GM10248 (cell line): ENCODE measurements around the gene CIDEB.

Experiments used
- CTCF ChIA-PET: fragments of 300-600 bp; sonication (Branson Sonifier 250); formaldehyde crosslinking; extraction: SDS; loops from one replicate; lab custom pipeline; 2021; ENCODE audit warnings: antibody characterized with exemption; lab: Yijun Ruan, JAX
- POLR2A ChIA-PET: fragments of 350-650 bp; sonication (Branson Sonifier 250); formaldehyde crosslinking; extraction: SDS; loops from one replicate; lab custom pipeline; 2020; ENCODE audit warnings: antibody characterized with exemption; lab: Yijun Ruan, JAX
- DNase-seq: peaks from one replicate; pipeline ENCODE4 v3.0.0; 2012; ENCODE audit errors: extremely low spot score
- TF ChIP-seq, protein P1 (sequence below): IDR thresholded peaks from 2 replicates; pipeline ENCODE4 v1.5.1; 2012; ENCODE audit warnings: mild to moderate bottlenecking, low read depth; ENCODE audit errors: extremely low read depth, missing control alignments, control extremely low read depth

Gene CIDEB

DNA sequence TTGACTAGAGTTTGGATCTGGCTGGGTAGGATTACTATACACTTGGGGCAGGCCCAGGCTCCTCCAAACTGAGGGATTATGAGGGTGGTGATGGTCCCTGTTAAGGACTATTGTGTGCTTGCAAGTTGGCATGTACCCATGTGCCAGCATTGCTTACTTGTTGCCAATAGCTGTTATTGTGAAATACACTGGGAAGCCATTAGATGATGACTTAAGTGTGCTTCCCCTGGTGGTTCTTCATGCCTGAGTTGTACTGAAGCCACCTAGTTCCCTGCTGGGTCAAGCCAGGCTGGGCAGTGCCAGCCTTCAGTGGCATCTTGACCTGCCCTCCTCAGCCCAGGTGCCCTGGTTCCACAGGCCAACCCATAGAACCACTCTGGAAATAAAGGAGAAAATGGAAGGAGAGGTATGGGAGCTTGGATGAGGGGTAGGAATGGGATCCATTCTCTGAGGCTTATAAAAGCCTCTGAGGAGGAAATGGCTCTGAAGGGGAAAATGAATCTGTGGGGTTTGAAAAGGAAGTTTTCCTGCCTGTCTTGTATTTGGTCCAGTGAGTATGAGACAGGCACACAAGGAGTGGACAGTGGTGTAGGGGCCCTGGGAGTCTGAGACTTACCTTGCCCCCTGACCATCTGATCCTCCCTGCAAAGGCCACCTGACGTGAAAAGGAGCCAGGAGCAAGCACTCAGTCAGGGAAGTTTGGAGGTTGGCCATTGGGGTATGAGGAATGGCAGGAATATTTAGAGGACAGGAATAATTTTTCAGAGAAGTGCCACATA is 4.2 kb upstream of the CIDEB start:
- TF ChIP-seq, protein P1, sequence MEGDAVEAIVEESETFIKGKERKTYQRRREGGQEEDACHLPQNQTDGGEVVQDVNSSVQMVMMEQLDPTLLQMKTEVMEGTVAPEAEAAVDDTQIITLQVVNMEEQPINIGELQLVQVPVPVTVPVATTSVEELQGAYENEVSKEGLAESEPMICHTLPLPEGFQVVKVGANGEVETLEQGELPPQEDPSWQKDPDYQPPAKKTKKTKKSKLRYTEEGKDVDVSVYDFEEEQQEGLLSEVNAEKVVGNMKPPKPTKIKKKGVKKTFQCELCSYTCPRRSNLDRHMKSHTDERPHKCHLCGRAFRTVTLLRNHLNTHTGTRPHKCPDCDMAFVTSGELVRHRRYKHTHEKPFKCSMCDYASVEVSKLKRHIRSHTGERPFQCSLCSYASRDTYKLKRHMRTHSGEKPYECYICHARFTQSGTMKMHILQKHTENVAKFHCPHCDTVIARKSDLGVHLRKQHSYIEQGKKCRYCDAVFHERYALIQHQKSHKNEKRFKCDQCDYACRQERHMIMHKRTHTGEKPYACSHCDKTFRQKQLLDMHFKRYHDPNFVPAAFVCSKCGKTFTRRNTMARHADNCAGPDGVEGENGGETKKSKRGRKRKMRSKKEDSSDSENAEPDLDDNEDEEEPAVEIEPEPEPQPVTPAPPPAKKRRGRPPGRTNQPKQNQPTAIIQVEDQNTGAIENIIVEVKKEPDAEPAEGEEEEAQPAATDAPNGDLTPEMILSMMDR = no peak
- CTCF ChIA-PET = interaction anchor here (1.2 to 10.4 kb wide), 7 partner anchors 14 to 129 kb away, joined by 3 to 155 read pairs (median 72); partner anchors contain the start of genes ADCY4, CBLN3, DHRS1 and KHNYN
- POLR2A ChIA-PET = no interaction called here

GRCh38 chr14:24310646-24311604 is 3.1 kb upstream of the CIDEB start, which contains the start of gene LTB4R:
Gene LTB4R, plus strand, starts transcription at chr14:24311502. Its CDS starts 4,150 bp downstream, at chr14:24315652.
- peak; percentile 65 for DNase-seq
- ChIA-PET POLR2A (interaction anchor here (1.1 to 1.5 kb wide), 2 partner anchors 30 to 121 kb away, joined by 3 read pairs; no protein-coding TSS in a partner anchor), CTCF (interaction anchor here (0.7 to 10.4 kb wide), 15 partner anchors 8 to 150 kb away, joined by 3 to 155 read pairs (median 12); partner anchors contain the start of genes ADCY4, CBLN3, DHRS1 and IRF9)
- TF ChIP-seq, protein P1 = peak; percentile 58

More for the DNA sequence above, 4.2 kb upstream of the CIDEB start:
- DNase-seq = no peak

- ChIA-PET POLR2A (interaction anchor here (1.1 to 1.5 kb wide), 2 partner anchors 30 to 122 kb away, joined by 3 read pairs; no protein-coding TSS in a partner anchor), CTCF (interaction anchor here (0.7 to 10.4 kb wide), 16 partner anchors 9 to 253 kb away, joined by 3 to 155 read pairs (median 16); partner anchors contain the start of genes ADCY4, CBLN3, DHRS1 and IRF9)
- TF ChIP-seq, protein P1 = no peak
- DNase-seq = no peak
These were observed 2.5 kb upstream of the CIDEB start for GRCh38 chr14:24310265-24310645.

DNA sequence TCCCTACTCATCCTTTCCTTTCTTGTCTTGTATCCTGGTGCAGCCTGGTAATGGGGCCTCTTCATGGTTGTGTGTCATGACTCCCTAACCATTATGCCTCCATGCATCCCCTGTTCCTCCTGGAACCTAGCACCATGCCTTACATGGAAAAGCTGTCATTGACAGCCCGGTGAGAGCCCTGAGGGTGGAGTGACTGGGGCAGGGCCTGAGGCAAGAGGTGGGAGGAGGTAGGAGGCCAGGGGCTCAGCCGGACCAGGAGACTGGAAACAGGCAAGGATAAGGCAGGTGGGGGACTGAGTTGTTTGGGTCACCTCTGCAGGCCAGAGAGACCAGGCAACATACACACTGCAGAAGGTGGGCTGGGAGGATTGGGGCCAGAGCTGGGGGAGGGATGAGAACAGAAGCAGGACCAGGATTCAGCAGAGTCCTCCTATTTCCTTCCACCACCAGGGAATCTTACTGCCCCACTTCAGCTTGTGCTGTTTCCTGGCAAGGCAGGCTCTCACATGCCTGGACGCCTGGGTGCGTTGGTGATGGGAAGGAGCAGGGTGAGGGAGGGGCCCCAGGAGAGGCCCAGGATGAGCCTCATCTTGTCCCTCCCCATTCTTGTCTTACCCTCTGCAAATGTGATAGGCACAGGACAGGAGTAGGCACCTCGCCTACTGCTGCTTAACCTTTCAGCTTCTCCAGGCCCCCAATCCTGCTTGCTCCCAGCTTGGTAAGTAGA is 1.9 kb upstream of the CIDEB start, which contains the start of gene LTB4R2:
Gene LTB4R2, plus strand, starts transcription at position 603 of the 727 bp plus-strand sequence. CDS start 525 bp downstream, outside the sequence.
- CTCF ChIA-PET = interaction anchor here (0.7 to 10.4 kb wide), 22 partner anchors 9 to 379 kb away, joined by 3 to 155 read pairs (median 17); partner anchors contain the start of genes ADCY4, CBLN3, DHRS1 and IRF9
- TF ChIP-seq, protein P1 = no peak
- no peak for DNase-seq
- POLR2A ChIA-PET = interaction anchor here (1.5 kb wide), 1 partner anchor 122 kb away, joined by 3 read pairs; no protein-coding TSS in a partner anchor

DNA sequence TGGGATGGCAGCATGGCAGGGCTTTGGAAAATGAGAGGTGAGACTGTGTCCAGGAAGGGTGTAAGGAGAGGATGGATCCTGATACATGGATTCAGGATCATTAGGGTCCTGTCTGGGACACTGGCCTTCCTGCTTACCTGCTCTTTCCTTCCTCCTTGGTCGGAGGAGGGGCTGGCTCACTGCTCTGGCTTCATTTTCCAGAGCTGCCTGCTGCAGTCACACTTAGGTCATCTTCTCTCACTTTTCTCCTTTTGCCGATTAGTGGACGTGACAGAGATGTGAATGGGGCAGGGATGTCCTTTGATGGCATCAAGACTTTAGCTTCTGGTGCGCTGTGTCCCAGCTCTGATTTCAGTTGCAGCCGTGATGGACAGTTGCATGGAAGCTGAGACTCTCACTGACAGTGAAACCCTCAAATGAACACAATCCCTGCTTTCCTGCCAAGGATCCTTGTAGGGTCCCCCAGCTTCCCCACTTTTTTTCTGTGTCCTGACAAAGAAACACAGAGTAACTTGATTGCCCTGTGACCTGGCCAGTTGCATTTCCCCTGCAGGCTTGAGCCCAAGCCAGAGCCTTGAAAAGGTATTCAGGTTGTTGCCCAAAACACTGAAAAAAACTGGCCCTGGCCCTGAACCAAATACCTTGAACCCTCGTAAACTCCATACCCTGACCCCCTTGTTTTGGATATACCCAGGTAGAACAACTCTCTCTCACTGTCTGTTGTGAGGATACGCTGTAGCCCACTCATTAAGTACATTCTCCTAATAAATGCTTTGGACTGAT is 756 bp upstream of the CIDEB start:
- TF ChIP-seq, protein P1 = peak; percentile 9
- CTCF ChIA-PET = interaction anchor here (0.7 to 10.4 kb wide), 56 partner anchors 8 to 719 kb away, joined by 3 to 155 read pairs (median 6); partner anchors contain the start of genes ADCY4, CBLN3, CHMP4A and DHRS1
- DNase-seq = no peak
- POLR2A ChIA-PET = interaction anchor here (0.8 to 1.2 kb wide), 4 partner anchors 9 to 133 kb away, joined by 3 to 5 read pairs (median 4); partner anchors contain the start of genes DHRS1, NOP9 and TINF2
